ENCODE measurements around the gene SSUH2.

Gene SSUH2

GRCh38 chr3:8625991-8626390 is 18.6 kb downstream of the SSUH2 start:
- Histone ChIP-seq H3K4me3 (no peak overlapping the region), H3K27ac (no peak overlapping the region)
- TF ChIP-seq CTCF (IDR thresholded peaks at IDR 0.05) = no peak
- DNase-seq (ENCODE audit: low spot score) = no peak

GRCh38 chr3:8624612-8625011 is 20.0 kb downstream of the SSUH2 start:
- TF ChIP-seq CTCF (IDR thresholded peaks at IDR 0.05) = no peak
- Histone ChIP-seq H3K4me3 (no peak overlapping the region), H3K27ac (no peak overlapping the region)
- no peak for DNase-seq (ENCODE audit: low spot score)

- no peak for DNase-seq (ENCODE audit: low spot score)
- Histone ChIP-seq H3K4me3 (no peak overlapping the region), H3K27ac (no peak overlapping the region)
- no peak for TF ChIP-seq CTCF (IDR thresholded peaks at IDR 0.05)
Measured at GRCh38 chr3:8623741-8624140, 20.9 kb downstream of the SSUH2 start.

GRCh38 chr3:8622873-8623691 is 21.5 kb downstream of the SSUH2 start:
- Histone ChIP-seq H3K27ac (no peak overlapping the region), H3K4me3 (no peak overlapping the region)
- TF ChIP-seq CTCF (IDR thresholded peaks at IDR 0.05) = peak; percentile 92
- DNase-seq (ENCODE audit: low spot score) = no peak

GRCh38 chr3:8621872-8622271 is 22.7 kb downstream of the SSUH2 start:
- Histone ChIP-seq H3K4me3 (no peak overlapping the region), H3K27ac (peak overlapping the region in 1 of 2 donors; percentile 2)
- TF ChIP-seq CTCF (IDR thresholded peaks at IDR 0.05) = no peak
- DNase-seq (ENCODE audit: low spot score) = no peak

- H3K4me3 ChIP-seq = no peak overlapping the region
- no peak overlapping the region for H3K27ac ChIP-seq
- no peak for TF ChIP-seq CTCF (IDR thresholded peaks at IDR 0.05)
- no peak for DNase-seq (ENCODE audit: low spot score)
Measured at GRCh38 chr3:8621141-8621540, 23.5 kb downstream of the SSUH2 start.

GRCh38 chr3:8619548-8619947 is 25.1 kb downstream of the SSUH2 start:
- no peak for TF ChIP-seq CTCF (IDR thresholded peaks at IDR 0.05)
- H3K4me3 ChIP-seq = no peak overlapping the region
- no peak overlapping the region for H3K27ac ChIP-seq
- no peak for DNase-seq (ENCODE audit: low spot score)
